Measurements from ENCODE around the gene HAUS7. TPM values are rescaled to one million over a fixed set of nuclear protein-coding genes. Genes with fewer than 3 reads are reported as not detected.

HAUS7 gene
- total and polyA plus RNA-seq, 2 experiments from 2014 or later, result 24.5 to 28.3 TPM

DNA sequence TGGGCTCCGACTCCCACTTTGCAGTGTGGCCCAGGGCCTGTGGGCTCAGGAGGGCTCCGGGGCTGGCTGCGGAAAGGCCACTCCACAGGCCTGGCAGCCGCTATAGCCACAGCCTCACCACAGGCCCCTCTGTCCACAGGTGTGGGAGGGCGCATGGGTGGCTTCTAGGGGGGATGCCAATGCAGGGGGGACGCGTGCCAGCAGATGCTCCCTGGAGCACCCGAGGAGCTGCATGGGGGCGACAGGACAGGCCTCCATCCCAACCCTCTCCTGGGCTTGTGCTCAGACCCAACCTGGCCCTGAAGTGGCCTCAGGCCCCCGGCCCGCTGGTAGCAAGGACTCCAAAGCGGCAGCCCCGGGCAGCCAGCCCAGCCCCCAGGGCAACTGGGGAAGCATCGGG, 32.4 kb upstream of the HAUS7 start:
- Histone ChIP-seq H3K9ac (no peak overlapping the region), H3K27me3 (replicated peaks; ENCODE audit: insufficient read depth) (no peaks in the 10 kb centered on the region), H3K9me2 (ENCODE audit: insufficient read depth) (no peaks in the 10 kb centered on the region), H3K4me2 (ENCODE audit: unreplicated experiment) (no peak overlapping the region), H3K4me1 (ENCODE audit: insufficient read depth) (0 out of 2 replicates have a peak, but pooled peaks cover 5% of the 10 kb centered on the region), H3K36me3 (ENCODE audit: low read depth) (no peaks in the 10 kb centered on the region), H3K4me3 (no peak overlapping the region), H3F3A (ENCODE audit: insufficient read depth) (0 out of 2 replicates have a peak, but pooled peaks cover under 1% of the 10 kb centered on the region), H3K9me3 (ENCODE audit: low read depth) (no peaks in the 10 kb centered on the region), H2AFZ (no peak overlapping the region), H3K27ac (no peak overlapping the region), H3K79me2 (ENCODE audit: insufficient read depth) (peaks cover 27% of the 10 kb centered on the region), H4K20me1 (ENCODE audit: insufficient read depth) (no peaks in the 10 kb centered on the region; the same call in 1 of the 2 replicates)
- 82 to 95% methylated on average over 4 of the region's 14 CpGs for whole genome bisulfite sequencing, 2 experiments (ENCODE audit: low coverage in 1 of 2, low lambda C conversion rate in 2 of 2, missing lambda C conversion rate in 2 of 2)
- in situ Hi-C loops (cut with MboI), result no loop called here
- DNase-seq, result no peak
- no peak for TF ChIP-seq EZH2 (IDR thresholded peaks at IDR 0.05; ENCODE audit: insufficient read depth, poor library complexity, severe bottlenecking)
- TF ChIP-seq EZH2phosphoT487 (IDR thresholded peaks at IDR 0.05; ENCODE audit: insufficient read depth, low read depth), result no peak

DNA sequence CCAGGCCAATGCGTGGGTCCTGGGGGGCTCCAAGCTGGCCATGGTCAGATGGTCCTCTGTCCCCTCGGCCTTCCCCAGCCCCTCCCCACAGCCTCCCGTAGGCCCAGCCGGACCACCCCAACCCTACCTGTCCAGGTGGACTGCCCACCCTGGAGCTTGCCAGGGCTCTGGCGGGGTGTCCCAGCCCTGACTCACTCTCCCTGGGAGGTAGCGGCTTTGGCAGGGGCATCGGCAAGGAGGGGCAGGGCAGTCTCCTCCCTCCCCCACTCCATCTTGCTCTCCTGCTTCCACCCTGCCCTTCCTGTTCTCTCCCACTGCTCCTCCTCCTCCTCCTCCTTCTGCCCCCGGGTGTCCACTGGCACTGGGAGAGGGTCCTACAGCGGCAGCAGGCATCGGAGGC, 31.8 kb upstream of the HAUS7 start:
- no peak overlapping the region for H3K4me2 ChIP-seq (ENCODE audit: unreplicated experiment)
- WGBS, 2 experiments (ENCODE audit: low coverage in 1 of 2, low lambda C conversion rate in 2 of 2, missing lambda C conversion rate in 2 of 2), result 56% methylated on average over 4 of the region's 10 CpGs; no CpG with 5 or more reads in 1 of the 2 experiments
- 0 out of 2 replicates have a peak, but pooled peaks cover 5% of the 10 kb centered on the region for H3K4me1 ChIP-seq (ENCODE audit: insufficient read depth)
- no peaks in the 10 kb centered on the region for H3F3A ChIP-seq (ENCODE audit: insufficient read depth)
- TF ChIP-seq EZH2phosphoT487 (IDR thresholded peaks at IDR 0.05; ENCODE audit: insufficient read depth, low read depth) (no peak), EZH2 (IDR thresholded peaks at IDR 0.05; ENCODE audit: insufficient read depth, poor library complexity, severe bottlenecking) (no peak)
- H3K27me3 ChIP-seq (replicated peaks; ENCODE audit: insufficient read depth), result no peaks in the 10 kb centered on the region
- no peak overlapping the region for H3K27ac ChIP-seq
- no peak overlapping the region for H3K4me3 ChIP-seq
- in situ Hi-C loops (cut with MboI), result no loop called here
- H3K9me3 ChIP-seq (ENCODE audit: low read depth), result no peaks in the 10 kb centered on the region
- H3K9me2 ChIP-seq (ENCODE audit: insufficient read depth), result no peaks in the 10 kb centered on the region
- H4K20me1 ChIP-seq (ENCODE audit: insufficient read depth), result no peaks in the 10 kb centered on the region; the same call in 1 of the 2 replicates
- H3K36me3 ChIP-seq (ENCODE audit: low read depth), result no peaks in the 10 kb centered on the region
- DNase-seq, result no peak
- H3K79me2 ChIP-seq (ENCODE audit: insufficient read depth), result peaks cover 28% of the 10 kb centered on the region
- H3K9ac ChIP-seq, result no peak overlapping the region
- H2AFZ ChIP-seq, result no peak overlapping the region

DNA sequence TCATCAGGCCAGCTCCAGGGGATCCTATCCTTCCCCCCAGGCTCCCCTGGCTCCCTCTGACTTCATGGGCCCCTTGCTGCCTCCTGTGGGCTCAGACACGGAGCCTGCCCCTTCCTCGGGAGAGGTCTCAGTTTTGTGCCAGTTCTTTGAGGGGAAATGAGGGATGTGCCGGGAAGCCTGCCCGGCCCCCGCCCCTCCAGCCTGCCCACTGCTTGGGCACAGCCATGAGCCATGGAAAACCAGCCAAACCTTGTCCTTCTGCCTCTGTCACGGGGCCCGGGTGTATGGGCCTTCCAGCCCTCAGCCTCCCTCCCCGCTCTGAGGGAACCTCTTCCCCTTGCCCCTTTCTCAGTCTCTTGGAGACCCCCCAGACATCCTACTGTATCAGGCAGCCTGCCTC, 31.2 kb upstream of the HAUS7 start:
- no peaks in the 10 kb centered on the region; the same call in 1 of the 2 replicates for H4K20me1 ChIP-seq (ENCODE audit: insufficient read depth)
- H3K4me1 ChIP-seq (ENCODE audit: insufficient read depth), result 0 out of 2 replicates have a peak, but pooled peaks cover 5% of the 10 kb centered on the region
- H2AFZ ChIP-seq, result no peak overlapping the region
- WGBS, 2 experiments (ENCODE audit: low coverage in 1 of 2, low lambda C conversion rate in 2 of 2, missing lambda C conversion rate in 2 of 2), result 50 to 56% methylated on average over 1 to 7 of the region's 8 CpGs
- no peak overlapping the region for H3K4me2 ChIP-seq (ENCODE audit: unreplicated experiment)
- no peak overlapping the region for H3K4me3 ChIP-seq
- H3F3A ChIP-seq (ENCODE audit: insufficient read depth), result no peaks in the 10 kb centered on the region
- peaks cover 29% of the 10 kb centered on the region for H3K79me2 ChIP-seq (ENCODE audit: insufficient read depth)
- in situ Hi-C loops (cut with MboI), result no loop called here
- no peaks in the 10 kb centered on the region for H3K36me3 ChIP-seq (ENCODE audit: low read depth)
- no peaks in the 10 kb centered on the region for H3K27me3 ChIP-seq (replicated peaks; ENCODE audit: insufficient read depth)
- no peak overlapping the region for H3K9ac ChIP-seq
- no peak overlapping the region for H3K27ac ChIP-seq
- no peaks in the 10 kb centered on the region for H3K9me3 ChIP-seq (ENCODE audit: low read depth)
- H3K9me2 ChIP-seq (ENCODE audit: insufficient read depth), result no peaks in the 10 kb centered on the region
- TF ChIP-seq EZH2phosphoT487 (IDR thresholded peaks at IDR 0.05; ENCODE audit: insufficient read depth, low read depth), result no peak
- no peak for TF ChIP-seq EZH2 (IDR thresholded peaks at IDR 0.05; ENCODE audit: insufficient read depth, poor library complexity, severe bottlenecking)
- no peak for DNase-seq

DNA sequence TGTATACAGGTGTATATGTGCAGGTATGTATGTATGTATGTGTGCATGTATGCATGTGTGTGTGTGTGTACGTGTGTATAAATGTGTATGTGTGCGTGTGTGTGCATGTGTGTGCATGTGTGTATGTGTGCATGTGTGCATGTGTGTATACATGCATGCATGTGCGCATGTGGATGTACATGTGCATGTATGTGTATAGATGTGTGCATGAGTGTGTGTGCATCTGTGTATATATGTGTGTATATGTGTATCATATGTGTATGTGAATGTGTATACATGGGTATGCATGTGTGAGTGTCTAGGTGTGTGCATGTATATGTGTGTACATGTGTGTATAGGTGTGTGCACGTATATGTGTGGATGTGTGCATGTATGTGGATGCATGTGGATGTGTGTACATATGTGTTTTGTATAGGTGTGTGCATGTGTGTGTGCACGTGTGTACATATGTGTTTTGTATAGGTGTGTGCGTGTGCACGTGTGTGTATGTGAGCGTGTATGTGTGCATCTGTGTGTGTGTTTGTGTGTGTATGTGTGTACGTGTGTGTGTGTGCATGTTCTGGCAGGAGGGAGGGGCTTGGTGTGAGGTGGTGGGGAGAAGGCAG, 30.4 kb upstream of the HAUS7 start:
- TF ChIP-seq EZH2 (IDR thresholded peaks at IDR 0.05; ENCODE audit: insufficient read depth, poor library complexity, severe bottlenecking) (no peak), EZH2phosphoT487 (IDR thresholded peaks at IDR 0.05; ENCODE audit: insufficient read depth, low read depth) (no peak)
- no peak overlapping the region for H3K27ac ChIP-seq
- H3F3A ChIP-seq (ENCODE audit: insufficient read depth), result no peaks in the 10 kb centered on the region
- no peak overlapping the region for H3K4me3 ChIP-seq
- H3K4me1 ChIP-seq (ENCODE audit: insufficient read depth), result 0 out of 2 replicates have a peak, but pooled peaks cover 5% of the 10 kb centered on the region
- H3K9me3 ChIP-seq (ENCODE audit: low read depth), result no peaks in the 10 kb centered on the region
- no peak overlapping the region for H2AFZ ChIP-seq
- H3K27me3 ChIP-seq (replicated peaks; ENCODE audit: insufficient read depth), result no peaks in the 10 kb centered on the region
- WGBS, 2 experiments (ENCODE audit: low coverage in 1 of 2, low lambda C conversion rate in 2 of 2, missing lambda C conversion rate in 2 of 2), result 61 to 76% methylated on average over 8 to 9 of the region's 9 CpGs
- no peaks in the 10 kb centered on the region for H3K36me3 ChIP-seq (ENCODE audit: low read depth)
- in situ Hi-C loops (cut with MboI), result no loop called here
- H3K9ac ChIP-seq, result no peak overlapping the region
- no peak for DNase-seq
- peaks cover 36% of the 10 kb centered on the region for H3K79me2 ChIP-seq (ENCODE audit: insufficient read depth)
- no peaks in the 10 kb centered on the region for H3K9me2 ChIP-seq (ENCODE audit: insufficient read depth)
- no peaks in the 10 kb centered on the region; the same call in 1 of the 2 replicates for H4K20me1 ChIP-seq (ENCODE audit: insufficient read depth)
- no peak overlapping the region for H3K4me2 ChIP-seq (ENCODE audit: unreplicated experiment)
